GM18502 (cell line): Measurements from ENCODE around the gene ELAVL2.
"Not testable (repeated sequence)": the region's sequence is repeated elsewhere in the genome, so short reads cannot be mapped to it uniquely, and the experiment has no call there.

Experiments
- ATAC-seq: cut with Tn5 transposase; IDR thresholded peaks from one replicate; pipeline ENCODE4 v1.9.1; 2021; ENCODE audit warnings: mild to moderate bottlenecking; ENCODE audit not compliant: unreplicated experiment, poor library complexity

The ELAVL2 gene

GRCh38 chr9:23730364-23730763, 95.7 kb downstream of the ELAVL2 start:
- ATAC-seq, result no peak

DNA sequence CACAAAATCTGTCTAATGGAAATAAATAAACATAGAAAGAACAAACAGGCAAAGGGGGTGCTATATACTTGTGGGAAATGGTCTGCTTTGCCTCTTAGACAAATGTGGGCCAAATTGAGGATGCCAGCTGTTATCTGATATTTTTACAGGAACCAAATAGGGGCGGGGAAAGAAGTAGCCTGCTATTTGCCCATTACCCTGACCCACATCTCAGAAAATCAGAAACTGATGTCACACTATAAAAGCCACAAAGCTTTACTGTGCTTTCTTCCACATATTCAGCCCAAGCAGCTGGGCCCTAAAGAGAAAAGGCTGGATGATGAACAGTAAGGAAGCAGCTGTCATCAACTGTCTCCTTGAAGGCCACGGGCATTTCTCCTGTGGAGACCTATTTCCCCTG, 97.3 kb downstream of the ELAVL2 start:
- ATAC-seq, result no peak

GRCh38 chr9:23725279-23725946, 100.6 kb downstream of the ELAVL2 start:
- no peak for ATAC-seq

GRCh38 chr9:23723672-23724071, 102.4 kb downstream of the ELAVL2 start:
- ATAC-seq, result no peak

- not testable (repeated sequence) for ATAC-seq
These were observed 103.0 kb downstream of the ELAVL2 start for GRCh38 chr9:23723048-23723447.

DNA sequence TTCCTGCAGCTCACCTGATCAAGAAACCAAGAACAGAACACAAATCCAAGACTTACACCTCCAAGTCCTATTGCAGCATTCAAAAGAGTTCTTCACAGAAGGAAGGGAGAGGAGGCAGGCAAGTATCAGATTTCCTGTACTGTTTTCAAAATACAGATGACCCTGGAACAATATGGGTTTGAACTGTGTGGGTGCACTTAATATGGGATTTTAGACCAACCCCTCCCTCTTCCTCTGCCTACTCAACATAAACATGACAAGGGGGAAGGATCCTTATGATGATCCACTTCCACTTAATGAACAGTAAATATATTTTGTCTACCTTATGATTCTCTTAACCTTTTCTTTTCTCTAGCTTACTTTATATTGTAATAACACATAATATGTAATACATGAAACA, 104.6 kb downstream of the ELAVL2 start:
- no peak for ATAC-seq

- no peak for ATAC-seq
These were observed 108.5 kb downstream of the ELAVL2 start for GRCh38 chr9:23717505-23717904.

DNA sequence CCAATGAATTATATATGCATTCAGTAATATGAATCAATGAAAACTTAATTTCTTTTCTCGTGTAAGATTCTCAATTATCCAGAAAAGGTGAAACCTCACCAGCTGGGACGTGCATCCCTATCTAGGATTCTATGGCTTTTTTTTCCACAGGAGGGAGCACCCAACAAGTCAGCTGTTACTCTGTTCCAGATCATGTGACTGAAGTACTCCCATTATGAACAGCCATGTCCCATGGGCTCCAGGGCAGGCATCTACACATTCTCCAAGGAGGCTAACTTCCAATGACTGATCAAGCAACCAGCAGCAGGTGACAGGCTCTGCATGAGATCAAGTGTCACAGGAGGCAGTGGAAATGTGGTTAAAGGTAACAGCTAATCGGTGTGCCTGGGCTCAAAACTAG, 118.8 kb downstream of the ELAVL2 start:
- ATAC-seq, result no peak

DNA sequence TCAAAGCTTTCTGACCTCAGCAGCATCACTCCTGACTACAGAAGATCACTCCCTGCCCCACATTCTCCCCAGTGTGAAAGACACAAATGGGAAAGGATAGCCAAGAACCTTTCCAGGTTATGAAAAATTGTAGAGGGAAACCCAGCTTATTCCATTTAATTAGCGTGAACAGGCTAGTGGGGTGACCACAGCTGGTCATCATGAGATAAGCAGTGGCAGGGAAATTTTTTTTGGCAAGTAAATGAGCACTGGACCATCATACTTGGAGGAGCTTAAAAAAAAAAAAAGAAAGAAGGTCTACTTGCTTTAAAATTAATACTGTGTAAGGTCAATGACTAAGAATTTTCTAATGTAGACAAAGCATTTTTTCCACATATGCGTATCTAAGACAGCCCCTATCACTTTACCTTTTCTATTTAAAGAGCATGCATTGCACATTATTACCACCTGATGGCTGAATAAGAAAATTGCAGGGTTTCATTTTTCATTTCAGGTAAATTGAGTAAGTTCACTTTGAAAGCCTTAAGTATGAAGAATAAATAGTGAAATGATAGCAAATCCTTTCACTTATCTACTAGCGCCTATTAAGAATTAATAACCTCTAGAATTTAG, 123.6 kb downstream of the ELAVL2 start:
- ATAC-seq, result no peak

GRCh38 chr9:23701291-23701690, 124.7 kb downstream of the ELAVL2 start:
- ATAC-seq, result no peak

- no peak for ATAC-seq
These were observed 125.7 kb downstream of the ELAVL2 start for GRCh38 chr9:23700359-23700758.

DNA sequence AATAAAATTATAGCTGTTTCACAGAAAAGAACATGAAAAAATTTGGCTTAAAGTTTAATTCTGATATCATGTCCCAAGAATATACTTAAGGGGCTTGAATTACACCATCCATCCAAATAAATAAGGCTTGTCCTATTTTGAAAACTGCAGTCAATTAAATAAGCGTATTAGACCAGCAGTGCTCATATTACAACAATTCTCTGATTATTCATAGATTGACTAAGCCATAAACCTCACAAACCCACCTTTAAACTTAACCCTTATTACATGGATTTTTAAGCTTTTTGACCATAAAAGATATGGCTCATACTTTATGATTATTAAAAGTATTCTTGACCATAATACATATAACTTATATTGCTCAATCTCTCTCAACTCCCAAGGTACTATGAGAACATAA, 127.9 kb downstream of the ELAVL2 start:
- ATAC-seq, result no peak

DNA sequence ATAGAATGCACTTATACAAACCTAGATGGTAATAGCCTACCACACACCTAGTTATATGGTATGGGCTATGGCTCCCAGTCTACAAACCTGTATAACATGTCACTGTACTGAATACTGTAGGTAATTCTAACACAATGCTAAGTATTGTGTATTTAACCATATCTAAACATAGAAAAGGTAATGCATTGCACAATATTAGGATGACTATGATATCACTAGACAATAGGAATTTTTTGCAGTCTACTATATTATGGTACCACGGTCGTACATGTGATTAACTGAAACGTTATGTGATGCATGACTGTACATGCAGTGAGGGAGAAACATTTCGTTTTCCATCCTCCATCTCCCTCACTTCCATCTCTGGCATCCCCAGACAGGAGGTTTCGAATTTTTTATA, 130.5 kb downstream of the ELAVL2 start:
- no peak for ATAC-seq

DNA sequence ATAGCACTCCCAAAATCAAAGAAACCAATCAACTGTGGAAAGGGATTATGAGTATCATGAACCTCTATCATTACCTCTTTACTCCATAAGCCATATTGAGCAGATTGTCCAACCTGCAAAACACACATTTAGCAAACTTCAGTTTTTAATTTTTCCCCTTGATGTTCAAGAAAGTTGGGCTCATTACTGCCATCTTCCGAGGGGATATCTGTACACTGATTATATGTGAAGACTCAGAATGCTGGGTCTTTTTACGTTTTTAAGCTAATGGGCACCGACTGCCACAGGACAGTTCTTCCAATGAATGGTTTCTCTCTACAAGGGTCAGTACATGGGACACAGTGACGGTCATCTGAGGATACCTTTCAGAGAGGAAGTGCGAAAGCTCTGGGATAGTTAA, 132.7 kb downstream of the ELAVL2 start:
- ATAC-seq, result no peak

DNA sequence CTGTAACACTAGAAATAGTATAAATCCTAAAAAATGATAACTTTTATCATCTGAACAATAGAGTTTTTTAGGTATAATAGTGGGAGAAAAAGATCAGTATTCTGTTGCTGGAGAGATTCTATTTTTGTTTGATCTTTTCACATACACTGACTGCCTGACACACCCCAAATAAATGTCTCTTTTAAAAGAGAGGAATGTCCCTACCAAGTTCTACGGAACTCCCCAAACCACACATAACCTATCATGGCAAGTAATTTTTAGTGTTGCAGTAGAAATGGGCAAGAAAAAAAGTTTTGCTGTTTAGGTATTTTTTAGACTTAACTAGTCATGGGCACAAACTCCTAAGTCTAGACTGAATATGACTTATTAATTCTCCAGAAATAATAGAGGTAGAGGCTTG, 139.1 kb downstream of the ELAVL2 start:
- no peak for ATAC-seq

- no peak for ATAC-seq
These were observed 139.8 kb downstream of the ELAVL2 start for GRCh38 chr9:23686257-23686656.

DNA sequence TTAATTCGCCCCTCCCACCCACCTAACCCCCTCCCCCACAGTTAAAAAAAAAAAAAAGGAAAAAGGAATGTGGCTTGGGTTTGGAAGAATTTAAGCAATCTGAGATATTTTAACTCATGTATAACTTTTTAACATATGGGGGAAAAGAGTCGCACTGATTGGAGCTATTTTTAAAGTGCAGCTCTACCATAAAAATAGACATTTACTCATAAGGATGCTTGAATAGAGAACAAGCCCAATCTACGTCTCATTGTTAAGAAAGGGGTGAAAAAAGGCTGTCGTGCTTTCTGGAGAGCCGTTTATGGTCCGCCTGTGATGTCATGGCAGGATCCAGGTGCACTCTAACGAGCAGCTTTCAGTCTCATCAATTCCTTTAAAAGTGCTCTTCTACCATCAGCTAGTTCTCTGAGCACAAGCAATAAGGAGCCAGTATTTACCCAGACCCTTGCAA, 142.4 kb downstream of the ELAVL2 start:
- ATAC-seq, result no peak

DNA sequence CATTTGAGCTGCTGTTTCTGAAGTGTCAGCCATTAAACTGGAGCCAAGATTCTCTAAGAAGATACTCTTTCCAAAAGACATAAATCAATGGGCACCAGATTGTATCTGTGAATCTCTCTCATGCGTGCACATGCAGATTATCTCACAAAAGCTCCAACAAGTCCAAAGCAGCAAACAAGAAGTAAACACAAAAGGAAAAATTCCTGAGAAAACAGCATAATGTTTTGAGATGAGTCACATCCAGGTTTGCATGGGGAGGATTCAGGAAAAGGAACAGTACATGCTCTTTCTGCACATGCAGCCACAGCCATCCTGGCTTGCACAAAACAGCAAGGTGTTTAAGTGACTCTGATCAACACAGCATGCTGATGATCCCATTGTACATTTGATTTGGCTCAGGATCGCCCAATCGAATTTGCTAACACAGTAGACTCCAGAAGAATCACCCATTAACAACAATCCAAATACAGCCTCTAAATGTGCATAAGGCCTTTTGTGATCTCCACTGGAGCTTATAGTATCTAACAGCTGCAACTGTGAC, 143.1 kb downstream of the ELAVL2 start:
- ATAC-seq, result no peak

- no peak for ATAC-seq
These were observed 143.7 kb downstream of the ELAVL2 start for GRCh38 chr9:23682352-23682751.

DNA sequence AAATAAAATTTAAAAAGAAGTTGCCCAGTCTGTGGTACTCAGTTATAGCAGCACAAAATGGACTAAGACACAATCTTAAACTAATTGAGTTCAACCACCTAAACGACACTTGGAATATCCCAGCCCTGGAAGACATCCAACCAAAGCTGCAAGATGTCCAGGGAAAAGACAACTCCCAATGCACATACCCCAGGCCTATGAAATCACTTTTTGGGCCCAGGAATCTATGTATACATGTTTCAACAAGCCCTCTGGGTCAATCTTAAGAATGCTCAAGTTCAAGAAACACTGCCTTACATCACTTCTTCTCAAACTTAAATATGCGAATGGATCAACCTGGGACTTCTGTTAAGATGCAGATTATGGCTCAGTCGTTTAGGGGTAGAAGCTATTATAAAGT, 148.6 kb downstream of the ELAVL2 start:
- no peak for ATAC-seq

DNA sequence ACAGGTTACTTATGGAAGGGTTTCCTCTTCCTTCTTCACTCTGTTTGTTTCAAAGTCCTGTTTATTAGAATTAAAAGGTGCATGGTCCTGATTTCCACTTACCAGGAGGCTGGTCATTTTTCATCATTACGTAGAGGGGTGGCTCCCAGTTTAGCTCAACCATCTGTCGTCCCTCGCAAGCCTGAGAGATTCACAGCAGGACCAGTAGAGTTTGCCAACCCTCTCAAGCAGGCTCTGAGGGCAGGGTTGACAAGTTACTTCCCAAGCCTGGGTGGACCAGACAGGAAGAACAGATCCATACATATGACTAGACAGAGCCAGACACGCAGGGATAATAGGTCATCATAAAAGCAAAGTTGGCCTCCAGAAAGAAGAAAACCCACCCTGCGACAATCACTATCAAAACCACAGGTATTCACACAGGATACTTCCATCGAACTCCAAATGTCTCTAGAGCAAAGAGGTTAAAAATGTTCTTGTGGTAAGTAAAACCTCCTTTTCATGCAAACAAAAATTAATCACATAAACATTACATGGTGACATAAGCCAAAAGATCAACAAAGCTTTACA, 151.9 kb downstream of the ELAVL2 start:
- ATAC-seq, result no peak

DNA sequence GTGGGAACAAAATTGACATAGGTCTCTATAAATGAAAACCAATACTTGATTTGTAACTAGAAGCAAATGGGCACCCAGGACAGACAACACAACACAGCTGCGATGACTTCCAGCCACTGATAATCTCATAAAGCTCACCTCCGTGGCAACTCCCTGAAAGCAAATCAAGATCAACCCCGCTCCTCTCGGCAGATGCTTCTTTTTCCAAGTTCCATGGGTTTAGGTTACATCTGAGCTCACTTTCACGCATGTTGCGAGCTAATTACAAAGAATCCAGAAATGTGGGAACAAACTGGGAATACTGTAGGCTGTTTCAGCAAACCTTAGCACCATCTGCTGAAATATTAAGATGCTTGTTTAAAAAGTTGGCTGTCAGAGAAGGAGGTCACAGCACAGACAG, 153.9 kb downstream of the ELAVL2 start:
- no peak for ATAC-seq
